GM12872 (cell line): ENCODE measurements around the gene PPP1R3G.

Experiments used
- CTCF ChIP-seq: IDR thresholded peaks from 3 replicates; pipeline ENCODE4 v1.5.1; 2011; ENCODE audit warnings: low read depth, mild to moderate bottlenecking, low read length, moderate library complexity; ENCODE audit not compliant: insufficient read depth

The PPP1R3G gene

GRCh38 chr6:5082487-5083306, 2.4 kb upstream of the PPP1R3G start:
- TF ChIP-seq CTCF: no peak

- no peak for TF ChIP-seq CTCF
Observed at GRCh38 chr6:5083307-5083583, 1.9 kb upstream of the PPP1R3G start.

GRCh38 chr6:5083813-5084359, 1.3 kb upstream of the PPP1R3G start:
- TF ChIP-seq CTCF: no peak

GRCh38 chr6:5084360-5084780, 771 bp upstream of the PPP1R3G start:
- TF ChIP-seq CTCF: no peak

- TF ChIP-seq CTCF: no peak
Observed at GRCh38 chr6:5085648-5086293, 630 bp downstream of the PPP1R3G start.

- TF ChIP-seq CTCF: no peak
Observed at GRCh38 chr6:5086294-5086890, 1.3 kb downstream of the PPP1R3G start.

GRCh38 chr6:5087389-5087788, 2.2 kb downstream of the PPP1R3G start:
- no peak for TF ChIP-seq CTCF
